Caco-2 (cell line): Measurements from ENCODE around the gene GRHPR. TPM values are rescaled to one million over a fixed set of nuclear protein-coding genes. Genes with fewer than 3 reads are reported as not detected.

Experiments used
- BruUV-seq: library from RNA; stranded (reverse); fragments of 400-500 nt; replicated peaks from 2 replicates; lab custom pipeline; 2021; lab: Mats Ljungman, UMichigan
- CTCF ChIA-PET: fragments of 300-600 bp; sonication (Branson Sonifier 250); formaldehyde crosslinking; loops from one replicate; lab custom pipeline; 2022; ENCODE audit warnings: antibody characterized with exemption; lab: Charles Lee
- POLR2A ChIA-PET: fragments of 300-600 bp; sonication (Branson Sonifier 250); formaldehyde crosslinking; loops from one replicate; lab custom pipeline; 2022; ENCODE audit warnings: antibody characterized with exemption; lab: Charles Lee
- DNase-seq, 2 experiments: peaks; one replicate each; pipeline versions ENCODE4 v3.0.0 to v3.0.0-alpha.2; 2020 to 2022
- H3K27me3 ChIP-seq: replicated peaks from 2 replicates; pipeline ENCODE4 v1.6.0; 2011; ENCODE audit warnings: low read length; ENCODE audit not compliant: control insufficient read depth, insufficient read depth
- H3K36me3 ChIP-seq: 2 replicates; pipeline ENCODE4 v1.5.1; 2011; ENCODE audit warnings: low read length; ENCODE audit not compliant: control insufficient read depth, insufficient read depth
- H3K4me1 ChIP-seq: fragments of 250-450 bp; sonication (Bioruptor Pico); 2 replicates; pipeline ENCODE4 v1.5.1; 2020; ENCODE audit warnings: mild to moderate bottlenecking
- H3K4me3 ChIP-seq: 2 replicates; pipeline ENCODE4 v1.5.1; 2011; ENCODE audit warnings: low read depth, mild to moderate bottlenecking, control low read depth, low read length
- H3K9me3 ChIP-seq: fragments of 250-450 bp; sonication (Bioruptor Pico); 2 replicates; pipeline ENCODE4 v1.5.1; 2020; ENCODE audit warnings: mild to moderate bottlenecking, moderate library complexity
- H3K27ac Mint-ChIP-seq: one replicate; pipeline ENCODE4 v1.8.0; 2022; ENCODE audit warnings: mixed read lengths; ENCODE audit not compliant: unreplicated experiment
- H3K27me3 Mint-ChIP-seq: one replicate; pipeline ENCODE4 v1.8.0; 2022; ENCODE audit warnings: mixed read lengths; ENCODE audit not compliant: insufficient read depth, unreplicated experiment
- H3K36me3 Mint-ChIP-seq: one replicate; pipeline ENCODE4 v1.8.0; 2022; ENCODE audit warnings: mild to moderate bottlenecking, mixed read lengths; ENCODE audit not compliant: insufficient read depth, unreplicated experiment
- H3K4me1 Mint-ChIP-seq: one replicate; pipeline ENCODE4 v1.8.0; 2022; ENCODE audit warnings: low read depth, mixed read lengths; ENCODE audit not compliant: unreplicated experiment
- H3K4me3 Mint-ChIP-seq: one replicate; pipeline ENCODE4 v1.8.0; 2022; ENCODE audit warnings: mild to moderate bottlenecking, moderate library complexity, mixed read lengths; ENCODE audit not compliant: unreplicated experiment
- H3K9me3 Mint-ChIP-seq: one replicate; pipeline ENCODE4 v1.8.0; 2022; ENCODE audit warnings: mixed read lengths; ENCODE audit not compliant: unreplicated experiment
- intact Hi-C: fragments of 100-400 bp; cut with micrococcal nuclease; formaldehyde crosslinking; loops from one replicate; pipeline ENCODE4 v1.10.0; 2022; ENCODE audit not compliant: unreplicated experiment
- total RNA-seq: library from RNA; stranded (reverse); gene quantifications from 2 replicates; pipeline ENCODE4 v1.2.3, GENCODE V29; 2022
- TF ChIP-seq, protein P1 (sequence below), 2 experiments: fragments of 200-600 bp in 1 of 2; IDR thresholded peaks; 1 replicate in 1 of 2; 2 replicates in 1 of 2; pipeline versions ENCODE4 v1.5.1 to v1.8.0; 2011 to 2022; ENCODE audit warnings: antibody characterized with exemption in 1 of 2, control low read depth in 1 of 2, inconsistent platforms in 1 of 2, low read depth in 1 of 2, low read length in 1 of 2, mild to moderate bottlenecking in 1 of 2, moderate library complexity in 1 of 2; ENCODE audit not compliant: insufficient read depth in 1 of 2, severe bottlenecking in 1 of 2, unreplicated experiment in 1 of 2

The GRHPR gene
- total RNA-seq, 1 experiment from 2014 or later, result 82.5 TPM

DNA sequence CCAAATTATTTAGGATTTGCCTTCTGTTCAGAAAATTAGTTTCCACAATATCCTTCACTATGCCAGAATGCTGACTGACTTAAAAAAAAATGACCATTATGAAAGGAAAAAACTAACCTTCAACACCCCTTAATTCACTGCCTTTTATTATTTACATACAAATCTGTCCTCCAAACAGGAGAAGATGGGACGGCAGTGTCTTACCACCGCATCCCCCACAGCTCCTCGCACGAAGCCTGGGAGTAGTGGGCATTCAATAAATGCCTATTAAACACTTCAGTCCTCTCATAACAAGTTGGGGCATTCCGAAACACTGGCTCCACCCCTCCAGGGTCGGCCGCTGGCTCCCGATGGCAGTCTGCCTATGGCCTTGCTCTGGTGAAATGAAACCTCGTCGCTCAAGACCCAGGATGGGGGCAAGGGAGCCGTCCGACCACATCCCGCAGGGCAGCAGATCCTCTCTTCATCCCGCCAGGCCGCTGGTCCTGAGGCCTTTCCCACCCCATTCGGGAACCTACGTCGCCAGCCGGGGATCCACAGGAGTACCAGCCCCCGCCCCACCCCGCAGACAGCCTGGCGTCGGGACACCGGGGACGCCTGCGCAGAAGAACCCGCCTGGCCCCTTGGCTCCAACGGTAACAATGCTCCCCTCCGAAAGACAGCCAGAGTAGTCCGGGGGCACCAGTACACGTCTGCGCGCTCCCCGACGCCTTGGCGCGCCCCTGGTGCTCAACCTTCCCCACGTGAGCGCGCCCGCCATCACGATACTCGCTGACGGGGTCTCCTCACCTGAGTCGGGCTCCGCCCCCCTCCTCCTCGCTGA, 42.1 kb downstream of the GRHPR start:
- Histone ChIP-seq H3K27me3 (no peaks in the 10 kb centered on the region), H3K4me1 (peaks cover 12% of the 10 kb centered on the region), H3K36me3 (no peaks in the 10 kb centered on the region), H3K4me3 (peak overlapping the region; percentile 89), H3K9me3 (no peaks in the 10 kb centered on the region)
- intact Hi-C loops, result loop anchor here (2.0 to 5.0 kb wide), 5 partner anchors 20 to 583 kb away; partner anchors contain the start of genes GRHPR, POLR1E and SLC25A51
- no peak for DNase-seq
- BruUV-seq, result TSS peak; percentile 51
- POLR2A ChIA-PET, result interaction anchor here (0.7 to 2.5 kb wide), 9 partner anchors 8 to 439 kb away, joined by 3 to 24 read pairs (median 6); partner anchors contain the start of genes GRHPR, POLR1E and ZCCHC7
- Mint-ChIP-seq H3K27me3 (no peaks in the 10 kb centered on the region), H3K9me3 (no peaks in the 10 kb centered on the region), H3K27ac (peak overlapping the region; percentile 96), H3K4me3 (peak overlapping the region; percentile 95), H3K36me3 (peaks cover 25% of the 10 kb centered on the region), H3K4me1 (peaks cover 21% of the 10 kb centered on the region)
- TF ChIP-seq, protein P1, sequence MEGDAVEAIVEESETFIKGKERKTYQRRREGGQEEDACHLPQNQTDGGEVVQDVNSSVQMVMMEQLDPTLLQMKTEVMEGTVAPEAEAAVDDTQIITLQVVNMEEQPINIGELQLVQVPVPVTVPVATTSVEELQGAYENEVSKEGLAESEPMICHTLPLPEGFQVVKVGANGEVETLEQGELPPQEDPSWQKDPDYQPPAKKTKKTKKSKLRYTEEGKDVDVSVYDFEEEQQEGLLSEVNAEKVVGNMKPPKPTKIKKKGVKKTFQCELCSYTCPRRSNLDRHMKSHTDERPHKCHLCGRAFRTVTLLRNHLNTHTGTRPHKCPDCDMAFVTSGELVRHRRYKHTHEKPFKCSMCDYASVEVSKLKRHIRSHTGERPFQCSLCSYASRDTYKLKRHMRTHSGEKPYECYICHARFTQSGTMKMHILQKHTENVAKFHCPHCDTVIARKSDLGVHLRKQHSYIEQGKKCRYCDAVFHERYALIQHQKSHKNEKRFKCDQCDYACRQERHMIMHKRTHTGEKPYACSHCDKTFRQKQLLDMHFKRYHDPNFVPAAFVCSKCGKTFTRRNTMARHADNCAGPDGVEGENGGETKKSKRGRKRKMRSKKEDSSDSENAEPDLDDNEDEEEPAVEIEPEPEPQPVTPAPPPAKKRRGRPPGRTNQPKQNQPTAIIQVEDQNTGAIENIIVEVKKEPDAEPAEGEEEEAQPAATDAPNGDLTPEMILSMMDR (IDR thresholded peaks at IDR 0.05; ENCODE audit: insufficient read depth in 1 of 2, low read depth in 1 of 2, low read length in 1 of 2, severe bottlenecking in 1 of 2, unreplicated experiment in 1 of 2), result no peak
- CTCF ChIA-PET, result interaction anchor here (1.0 kb wide), 2 partner anchors 17 to 42 kb away, joined by 3 read pairs; partner anchors contain the start of gene GRHPR

DNA sequence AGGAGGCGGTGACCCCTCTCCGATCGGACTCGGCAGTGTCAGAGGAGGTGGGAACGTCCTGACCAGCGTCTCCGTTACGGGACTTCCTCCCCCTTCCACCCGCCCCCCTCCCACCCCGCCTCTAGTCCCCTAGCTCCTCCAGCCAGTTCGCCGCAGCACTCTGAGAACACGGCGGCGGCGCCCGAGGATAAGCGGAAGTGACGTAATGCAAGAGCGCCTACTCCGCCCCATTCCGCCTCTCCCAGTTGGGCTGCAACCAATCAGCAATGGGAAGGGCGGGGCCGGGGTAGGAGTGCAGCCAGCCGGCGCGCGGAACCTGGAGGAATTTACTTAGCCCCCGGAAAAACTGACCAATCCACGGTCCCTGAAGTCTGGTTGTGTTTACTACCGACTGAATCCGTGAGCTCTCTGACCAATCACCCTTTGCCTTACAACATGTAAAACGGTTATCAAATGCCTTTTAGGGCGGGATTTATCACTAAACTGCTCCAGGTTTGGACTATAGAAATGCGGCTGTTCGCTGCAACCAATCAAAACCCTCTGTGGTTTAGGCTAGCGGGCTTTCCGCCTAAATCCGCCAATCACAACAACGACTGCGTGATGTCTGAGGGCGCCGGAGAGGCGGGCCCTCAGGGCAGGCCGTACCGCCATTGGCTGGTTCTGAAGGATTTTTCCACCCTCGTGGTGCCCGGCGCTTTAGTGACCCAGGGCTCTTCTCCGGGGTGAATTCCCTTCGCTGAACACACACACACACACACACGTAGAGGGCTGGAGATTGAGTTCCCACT, 42.9 kb downstream of the GRHPR start, which contains the start of gene ZBTB5:
TSS of gene ZBTB5 (minus strand) at position 202 of the 788 bp plus-strand sequence. CDS start 22,899 bp downstream, outside the sequence.
- intact Hi-C loops, result loop anchor here (2.0 to 5.0 kb wide), 5 partner anchors 19 to 582 kb away; partner anchors contain the start of genes GRHPR, POLR1E and SLC25A51
- Histone ChIP-seq H3K9me3 (no peaks in the 10 kb centered on the region), H3K4me1 (peaks cover 12% of the 10 kb centered on the region), H3K36me3 (no peaks in the 10 kb centered on the region), H3K27me3 (no peaks in the 10 kb centered on the region), H3K4me3 (peak within 1 kb of the TSS; percentile 89)
- Mint-ChIP-seq H3K27ac (peak within 1 kb of the TSS; percentile 96), H3K27me3 (no peaks in the 10 kb centered on the region), H3K4me3 (peak within 1 kb of the TSS; percentile 95), H3K9me3 (no peaks in the 10 kb centered on the region), H3K4me1 (peaks cover 21% of the 10 kb centered on the region), H3K36me3 (peaks cover 25% of the 10 kb centered on the region)
- ChIA-PET CTCF (interaction anchor here (1.0 kb wide), 2 partner anchors 17 to 43 kb away, joined by 3 read pairs; partner anchors contain the start of gene GRHPR), POLR2A (interaction anchor here (0.6 to 2.5 kb wide), 12 partner anchors 9 to 438 kb away, joined by 3 to 24 read pairs (median 5); partner anchors contain the start of genes GRHPR, POLR1E, TOMM5 and ZCCHC7)
- TF ChIP-seq, protein P1 (IDR thresholded peaks at IDR 0.05; ENCODE audit: insufficient read depth in 1 of 2, low read depth in 1 of 2, low read length in 1 of 2, severe bottlenecking in 1 of 2, unreplicated experiment in 1 of 2), result no peak
- DNase-seq, result peak; percentile 99
- no TSS peak for BruUV-seq
